GM18519 (cell line): ENCODE data around the gene ATP6V0E2.
A peak's percentile ranks its signal among the peaks of the same experiment; 100 is the strongest.
"Not testable (repeated sequence)": the region's sequence is repeated elsewhere in the genome, so short reads cannot be mapped to it uniquely, and the experiment has no call there.

Experiments used
- ATAC-seq: cut with Tn5 transposase; IDR thresholded peaks from one replicate; pipeline ENCODE4 v1.9.1; 2021; ENCODE audit warnings: mild to moderate bottlenecking, moderate library complexity; ENCODE audit not compliant: unreplicated experiment, low FRiP score

Gene ATP6V0E2

DNA sequence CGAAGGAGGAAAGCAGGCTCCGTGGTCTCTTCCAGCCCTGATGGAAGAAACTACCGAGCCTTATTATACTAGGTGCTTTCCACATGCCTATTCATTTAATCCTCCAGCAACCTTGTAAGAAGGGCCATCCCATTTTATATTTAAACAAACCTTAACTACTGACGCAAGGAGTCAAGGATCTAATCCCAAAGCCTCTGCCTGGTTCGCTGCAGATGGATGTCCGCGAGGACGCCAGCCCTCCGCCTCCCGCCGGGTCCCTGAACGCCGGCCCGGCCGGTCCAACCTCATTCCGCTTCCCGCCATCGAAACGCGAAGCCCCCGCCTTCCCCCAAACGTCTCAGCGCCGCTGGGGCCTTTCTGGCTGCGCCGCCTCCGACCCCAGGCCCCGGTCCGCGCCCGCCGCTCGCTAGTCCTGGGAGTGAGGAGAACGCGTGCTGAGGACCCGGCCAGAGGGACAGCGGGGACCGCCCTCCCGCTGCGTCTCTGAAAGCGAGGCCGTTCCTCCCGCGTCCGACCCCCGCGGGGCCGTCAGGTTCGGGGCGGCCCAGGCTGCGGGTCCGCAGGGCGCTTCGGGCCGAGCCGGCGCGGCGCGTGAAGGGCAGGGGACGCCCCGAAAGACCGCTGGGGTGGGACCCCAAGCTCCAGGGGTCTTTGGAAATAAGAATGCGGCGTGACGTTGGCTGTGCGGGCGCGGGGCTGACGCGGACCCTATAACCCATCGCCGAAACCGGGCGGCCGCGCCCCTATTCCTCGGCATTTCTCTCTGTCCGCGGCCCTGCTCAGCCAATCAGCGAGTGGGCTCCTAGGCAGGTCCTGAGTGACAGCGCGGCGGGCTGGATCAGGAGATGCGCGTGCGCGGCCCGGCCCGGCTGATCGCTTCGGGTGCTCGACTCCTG, at the start of gene ATP6V0E2:
TSS of gene ATP6V0E2 (plus strand) at position 896 of the 896 bp plus-strand sequence. CDS start 97 bp downstream, outside the sequence.
- peak; percentile 75 for ATAC-seq

DNA sequence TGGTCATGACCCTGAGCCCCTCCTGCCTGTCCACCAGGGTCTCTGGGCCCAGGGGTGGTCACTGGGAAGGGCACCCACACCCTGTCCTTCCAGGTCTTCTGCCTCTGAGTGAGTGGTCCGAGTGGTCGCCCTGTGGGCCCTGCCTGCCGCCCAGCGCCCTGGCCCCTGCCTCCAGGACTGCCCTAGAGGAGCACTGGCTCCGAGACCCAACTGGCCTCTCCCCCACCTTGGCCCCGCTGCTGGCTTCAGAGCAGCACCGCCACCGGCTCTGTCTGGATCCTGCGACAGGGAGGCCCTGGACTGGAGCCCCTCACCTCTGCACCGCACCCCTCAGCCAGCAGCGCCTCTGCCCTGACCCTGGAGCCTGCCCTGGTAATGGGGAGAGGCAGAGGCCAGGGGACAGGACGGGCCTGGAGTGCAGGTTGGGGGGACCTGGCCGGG, 49.4 kb upstream of the ATP6V0E2 start:
- no peak for ATAC-seq

DNA sequence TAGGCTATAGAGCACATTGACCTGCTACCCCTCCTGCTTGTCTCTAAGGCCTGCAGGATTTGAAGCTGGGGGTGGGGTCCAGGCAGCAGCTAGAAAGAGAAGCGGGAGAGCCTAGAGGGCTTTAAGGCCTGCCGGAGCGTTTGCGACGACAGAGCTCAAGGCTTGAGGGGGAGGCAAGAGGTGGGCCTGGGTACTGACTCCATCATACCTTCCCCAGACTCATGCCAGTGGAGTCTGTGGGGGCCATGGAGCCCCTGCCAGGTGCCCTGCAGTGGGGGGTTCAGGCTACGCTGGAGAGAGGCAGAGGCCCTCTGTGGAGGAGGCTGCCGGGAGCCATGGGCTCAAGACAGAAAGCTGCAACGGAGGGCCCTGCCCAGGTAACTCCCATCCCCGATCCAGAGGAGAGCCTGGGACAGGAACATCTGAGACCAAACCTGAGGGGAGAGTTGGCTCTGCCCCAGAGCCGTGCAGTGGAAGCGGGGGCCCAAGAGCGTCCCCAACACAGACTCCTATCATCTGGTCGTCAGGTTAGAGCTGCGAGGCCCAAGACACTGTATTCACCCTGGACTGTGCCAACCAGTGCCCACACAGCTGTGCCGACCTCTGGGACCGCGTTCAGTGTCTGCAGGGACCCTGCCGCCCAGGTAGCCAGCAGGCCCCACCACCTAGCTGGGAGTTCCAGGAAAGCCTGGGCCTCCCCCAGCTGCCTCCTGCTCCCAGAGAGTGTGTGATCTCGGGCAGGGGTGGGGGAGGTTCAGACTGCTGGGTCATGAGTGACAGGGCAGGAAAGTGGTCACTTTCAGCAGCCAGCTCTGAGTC, 48.8 kb upstream of the ATP6V0E2 start:
- no peak for ATAC-seq

DNA sequence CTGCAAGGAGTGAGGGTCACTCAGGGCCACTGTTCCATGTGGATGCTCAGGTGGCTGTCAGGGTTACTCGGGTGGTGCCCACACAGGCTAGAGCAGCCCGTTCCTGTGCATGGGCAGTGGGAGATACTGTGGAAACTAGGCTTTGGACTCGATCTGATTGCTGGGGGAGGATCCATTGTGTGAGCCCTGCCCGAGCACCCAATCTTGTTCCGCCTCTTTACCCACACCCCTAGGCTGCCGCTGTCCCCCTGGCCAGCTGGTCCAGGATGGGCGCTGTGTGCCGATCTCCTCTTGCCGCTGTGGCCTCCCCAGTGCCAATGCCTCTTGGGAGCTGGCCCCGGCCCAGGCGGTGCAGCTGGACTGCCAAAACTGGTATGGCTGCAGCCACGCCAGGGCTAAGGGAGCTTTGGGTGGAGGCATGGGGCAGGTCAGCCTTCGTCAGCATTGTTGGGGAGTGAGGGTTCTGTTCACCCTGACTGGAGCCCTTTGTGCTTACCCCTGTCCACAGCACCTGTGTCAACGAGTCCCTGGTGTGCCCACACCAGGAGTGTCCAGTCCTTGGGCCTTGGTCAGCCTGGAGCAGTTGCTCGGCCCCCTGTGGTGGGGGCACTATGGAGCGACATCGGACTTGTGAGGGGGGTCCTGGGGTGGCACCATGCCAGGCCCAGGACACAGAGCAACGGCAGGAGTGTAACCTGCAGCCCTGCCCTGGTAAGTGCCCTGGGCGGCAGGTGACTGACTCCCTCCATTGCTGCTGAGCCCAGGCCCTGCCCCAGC, 48.0 kb upstream of the ATP6V0E2 start:
- no peak for ATAC-seq

DNA sequence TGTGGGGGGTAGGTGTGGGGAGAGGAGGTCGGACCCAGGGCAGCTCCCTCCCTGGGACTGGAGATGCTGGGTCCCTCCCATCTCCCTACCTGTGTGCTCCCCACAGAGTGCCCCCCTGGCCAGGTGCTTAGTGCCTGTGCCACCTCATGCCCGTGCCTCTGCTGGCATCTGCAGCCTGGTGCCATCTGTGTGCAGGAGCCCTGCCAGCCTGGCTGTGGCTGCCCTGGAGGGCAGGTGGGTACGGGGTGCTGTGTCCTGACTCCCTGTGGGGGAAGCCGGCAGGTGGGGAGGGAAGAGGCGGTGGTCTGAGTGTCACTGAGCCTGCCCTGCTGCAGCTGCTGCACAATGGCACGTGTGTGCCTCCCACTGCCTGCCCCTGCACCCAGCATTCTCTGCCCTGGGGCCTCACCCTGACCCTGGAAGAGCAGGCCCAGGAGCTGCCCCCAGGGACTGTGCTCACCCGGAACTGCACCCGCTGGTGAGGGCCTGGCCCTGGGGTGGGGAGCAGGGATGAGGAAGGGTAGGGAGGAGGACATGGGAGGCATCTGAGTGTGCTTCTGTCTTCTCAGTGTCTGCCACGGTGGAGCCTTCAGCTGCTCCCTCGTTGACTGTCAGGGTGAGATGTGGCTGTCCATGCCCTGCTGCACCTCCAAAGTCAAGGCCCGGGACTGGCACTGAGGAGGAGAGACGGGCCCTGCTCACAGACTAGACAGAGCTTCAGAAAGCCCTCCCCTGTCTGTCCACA, 47.3 kb upstream of the ATP6V0E2 start:
- no peak for ATAC-seq

DNA sequence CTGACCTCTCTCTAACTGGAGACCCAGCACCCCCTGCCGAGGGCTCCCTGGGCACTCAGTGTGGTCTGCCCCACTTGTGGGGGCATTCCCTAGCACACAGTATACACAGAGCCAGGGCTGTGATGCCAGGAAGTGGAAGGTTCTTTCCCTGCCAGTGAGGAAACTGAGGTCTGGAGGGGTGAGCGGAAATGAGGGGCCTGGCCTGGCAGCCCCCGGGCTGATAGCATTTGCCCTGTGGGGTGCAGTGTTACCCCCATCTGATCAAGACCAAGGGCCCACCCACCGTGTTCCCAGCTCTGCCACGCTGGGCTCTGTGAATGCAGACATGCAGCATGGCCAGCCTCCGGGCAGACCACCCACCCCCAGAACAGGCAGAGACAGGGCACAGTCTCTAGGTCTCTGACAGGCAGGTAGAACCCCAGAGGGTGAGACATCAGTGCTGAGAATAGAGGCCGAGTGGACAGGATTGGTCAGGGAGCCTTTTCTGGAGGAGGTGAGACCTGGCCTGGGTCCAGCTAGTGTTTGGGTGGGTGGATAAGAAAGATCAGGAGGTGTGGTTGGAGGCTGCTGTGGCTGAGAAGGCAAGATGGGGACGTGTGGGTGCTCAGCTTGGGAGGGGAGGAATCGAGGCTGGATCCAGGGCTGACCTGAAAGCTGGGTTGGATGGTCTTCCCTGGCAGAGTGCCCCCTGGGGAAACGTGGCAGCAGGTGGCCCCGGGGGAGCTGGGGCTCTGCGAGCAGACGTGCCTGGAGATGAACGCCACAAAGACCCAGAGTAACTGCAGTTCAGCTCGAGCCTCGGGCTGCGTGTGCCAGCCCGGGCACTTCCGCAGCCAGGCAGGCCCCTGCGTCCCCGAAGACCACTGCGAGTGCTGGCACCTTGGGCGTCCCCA, 46.4 kb upstream of the ATP6V0E2 start:
- ATAC-seq: no peak

DNA sequence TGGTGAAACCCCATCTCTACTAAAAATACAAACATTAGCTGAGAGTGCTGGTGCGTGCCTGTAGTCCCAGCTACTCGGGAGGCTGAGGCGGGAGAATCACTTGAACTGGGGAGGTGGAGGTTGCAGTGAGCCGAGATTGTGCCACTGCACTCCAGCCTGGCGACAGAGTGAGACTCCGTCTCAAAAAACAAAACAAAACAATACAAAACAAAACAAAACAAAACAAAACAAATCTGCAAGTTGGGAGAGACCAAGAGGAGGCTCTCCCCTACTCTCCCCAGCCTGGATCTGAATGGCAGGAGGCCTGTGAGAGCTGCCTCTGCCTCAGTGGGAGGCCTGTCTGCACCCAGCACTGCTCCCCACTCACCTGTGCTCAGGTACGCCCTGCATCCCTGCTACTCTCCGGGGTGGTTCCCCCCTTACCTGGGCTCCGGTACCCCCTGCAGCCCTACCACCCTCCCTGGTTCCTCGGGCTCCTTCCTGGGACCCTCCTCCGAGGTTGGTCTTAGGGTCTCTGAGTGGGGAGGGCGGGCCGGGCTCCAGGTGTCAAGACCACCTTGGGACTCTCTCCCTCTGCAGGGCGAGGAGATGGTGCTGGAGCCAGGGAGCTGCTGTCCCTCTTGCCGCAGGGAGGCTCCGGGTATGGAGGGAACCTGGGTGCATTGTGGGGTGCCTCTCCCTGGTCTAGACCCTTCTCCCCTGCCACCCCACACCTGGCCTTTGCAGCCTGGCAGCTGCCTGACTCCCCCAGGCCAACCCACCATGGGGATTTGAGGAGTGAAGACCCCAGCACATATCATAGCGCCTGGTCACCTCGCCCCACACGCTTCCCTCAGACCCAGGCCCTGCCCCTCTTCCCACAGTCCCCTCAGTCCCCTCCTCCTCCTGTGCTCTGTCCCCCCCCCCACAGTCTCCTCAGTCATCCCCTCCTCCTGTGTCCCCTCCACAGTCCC, 45.1 kb upstream of the ATP6V0E2 start:
- ATAC-seq: no peak

DNA sequence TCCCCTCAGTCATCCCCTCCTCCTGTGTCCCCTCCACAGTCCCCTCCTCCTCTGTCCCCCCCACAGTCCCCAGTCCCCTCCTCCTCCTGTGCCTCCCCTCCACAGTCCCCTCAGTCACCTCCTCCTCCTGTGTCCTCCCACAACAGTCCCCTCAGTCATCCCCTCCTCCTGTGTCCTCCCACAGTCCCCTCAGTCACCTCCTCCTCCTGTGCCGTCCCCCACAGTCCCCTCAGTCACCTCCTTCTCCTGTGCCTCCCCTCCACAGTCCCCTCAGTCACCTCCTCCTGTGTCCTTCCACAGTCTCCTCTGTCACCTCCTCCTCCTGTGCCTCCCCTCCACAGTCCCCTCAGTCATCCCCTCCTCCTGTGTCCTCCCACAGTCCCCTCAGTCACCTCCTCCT, 43.2 kb upstream of the ATP6V0E2 start:
- ATAC-seq: not testable (repeated sequence)

DNA sequence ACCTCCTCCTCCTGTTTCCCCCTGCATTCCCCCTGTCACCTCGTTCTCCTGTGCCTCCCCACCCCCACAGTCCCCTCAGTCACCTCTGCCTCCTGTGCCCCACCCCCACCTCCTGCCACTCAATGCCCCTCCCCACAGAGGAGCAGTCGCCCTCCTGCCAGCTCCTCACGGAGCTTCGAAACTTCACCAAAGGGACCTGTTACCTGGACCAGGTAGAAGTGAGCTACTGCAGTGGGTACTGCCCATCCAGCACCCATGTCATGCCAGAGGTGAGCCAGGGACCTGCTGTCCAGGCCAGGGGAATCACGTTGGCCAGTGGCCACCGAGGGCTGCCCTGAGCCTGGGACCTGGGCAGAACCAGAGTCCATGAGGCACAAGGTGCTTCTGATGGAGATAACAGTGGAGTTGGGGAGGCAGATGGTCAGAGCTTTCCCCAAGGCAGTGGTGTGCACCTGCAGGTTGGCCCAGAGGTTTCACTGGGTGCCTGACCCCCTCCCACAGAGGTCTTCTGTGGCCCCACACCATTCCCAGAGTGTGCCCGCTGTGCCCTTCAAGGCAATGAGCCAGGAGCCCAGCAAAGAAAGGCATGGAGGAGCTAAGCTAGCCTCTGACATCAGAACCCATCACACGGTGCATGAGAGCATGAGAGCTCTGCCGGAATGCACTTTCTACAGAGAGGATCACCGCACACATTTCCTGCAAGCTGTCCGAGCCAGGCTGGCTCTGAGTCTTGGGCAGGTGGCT, 42.6 kb upstream of the ATP6V0E2 start:
- no peak for ATAC-seq

DNA sequence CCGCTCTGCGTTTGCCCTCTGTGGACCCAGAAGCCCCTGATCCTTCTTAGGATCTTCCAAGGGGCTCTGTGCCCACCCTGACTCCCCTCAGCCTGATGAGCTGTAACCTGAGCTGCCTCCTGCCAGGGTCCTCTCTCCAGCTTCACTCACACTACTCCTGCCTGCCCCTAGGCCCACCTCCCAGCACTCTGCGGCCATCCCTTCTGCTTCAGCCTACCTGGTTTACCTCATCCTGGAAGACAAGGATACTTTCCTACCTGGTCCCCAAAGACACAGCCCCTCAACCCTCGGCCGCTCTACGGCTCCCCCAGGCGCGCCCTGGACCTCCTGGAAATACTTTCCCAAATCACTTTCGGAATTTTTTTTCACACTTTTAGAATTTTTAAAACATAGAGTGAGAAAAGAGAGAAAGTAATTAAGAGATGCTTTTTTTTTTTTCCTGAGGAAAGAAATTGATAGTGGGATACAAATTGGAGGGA, 42.0 kb upstream of the ATP6V0E2 start:
- ATAC-seq: no peak

DNA sequence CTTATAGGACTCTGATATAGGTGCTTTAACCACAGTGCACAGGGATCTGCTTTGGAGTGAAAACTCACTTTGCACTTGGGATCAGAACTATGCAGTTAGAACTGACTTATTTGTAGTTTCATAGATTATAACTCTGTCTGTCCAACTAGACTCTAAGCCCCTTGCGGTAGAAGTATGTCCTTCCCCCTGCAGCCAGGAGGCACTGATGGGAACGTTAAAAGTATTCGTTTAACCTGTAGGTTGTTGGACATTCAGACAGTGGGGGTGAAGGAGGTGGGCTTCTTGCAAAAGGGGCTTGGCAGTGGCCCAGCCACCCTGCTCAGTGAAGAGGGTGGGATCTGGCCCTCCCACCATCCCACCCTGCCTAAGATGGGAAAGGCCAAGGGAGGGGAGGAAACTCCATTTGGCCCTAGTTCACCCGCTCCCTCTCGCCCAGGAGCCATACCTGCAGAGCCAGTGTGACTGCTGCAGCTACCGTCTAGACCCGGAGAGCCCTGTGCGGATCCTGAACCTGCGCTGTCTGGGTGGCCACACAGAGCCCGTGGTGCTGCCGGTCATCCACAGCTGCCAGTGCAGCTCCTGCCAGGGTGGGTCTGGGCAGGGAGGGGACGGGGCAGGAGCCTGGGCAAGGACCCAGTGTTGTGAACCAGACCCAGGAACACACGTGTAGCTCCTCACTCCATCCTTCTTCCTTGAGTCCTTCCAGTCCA, 41.3 kb upstream of the ATP6V0E2 start:
- no peak for ATAC-seq

DNA sequence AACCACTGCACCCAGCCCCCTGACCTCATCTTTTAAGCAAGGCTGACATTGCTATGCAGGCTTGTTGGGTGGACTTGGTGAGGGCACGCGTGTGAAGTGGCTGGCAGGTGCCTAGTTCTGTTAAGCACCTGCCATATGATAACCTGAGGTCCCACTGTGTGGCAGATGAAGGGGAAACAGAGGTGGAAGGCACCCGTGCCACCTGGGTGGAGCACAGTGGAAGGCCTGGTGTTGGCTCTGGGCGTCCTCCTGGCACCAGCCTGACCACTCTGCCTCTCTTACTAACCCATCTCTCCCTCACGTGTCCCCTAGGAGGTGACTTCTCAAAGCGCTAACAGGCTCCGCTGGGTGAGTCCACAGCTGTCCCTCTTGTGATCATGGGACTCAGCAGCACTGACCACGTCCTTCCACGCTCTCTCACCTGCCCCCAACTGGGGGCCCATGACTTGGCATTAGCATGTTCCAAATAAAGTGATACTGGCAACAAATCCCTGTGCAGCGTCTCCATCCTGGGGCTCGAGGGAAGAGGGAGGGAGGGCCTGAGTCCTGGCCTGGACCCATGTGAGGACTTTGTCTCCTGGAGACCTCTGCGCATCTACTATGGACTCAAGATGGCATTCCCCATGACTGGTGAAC, 40.2 kb upstream of the ATP6V0E2 start:
- no peak for ATAC-seq

DNA sequence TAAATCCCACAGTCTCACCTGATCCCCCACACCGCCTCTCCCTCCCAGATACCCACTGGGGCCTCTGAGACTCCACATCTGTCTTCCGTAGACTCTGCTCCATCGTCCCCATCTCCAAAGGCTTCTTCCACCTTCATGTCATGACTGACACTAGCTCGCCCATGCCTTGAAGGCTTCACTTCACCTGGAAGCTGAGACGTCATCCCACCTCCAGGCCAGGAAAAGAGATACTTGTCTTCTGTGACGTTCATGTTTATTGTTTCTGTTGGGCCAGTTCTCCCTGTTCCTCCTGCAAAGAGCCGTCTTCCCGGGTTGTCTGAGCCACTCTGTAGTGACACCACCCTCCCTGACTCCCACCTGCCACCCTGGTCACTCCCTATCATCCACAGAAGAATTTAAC, 39.2 kb upstream of the ATP6V0E2 start:
- no peak for ATAC-seq

DNA sequence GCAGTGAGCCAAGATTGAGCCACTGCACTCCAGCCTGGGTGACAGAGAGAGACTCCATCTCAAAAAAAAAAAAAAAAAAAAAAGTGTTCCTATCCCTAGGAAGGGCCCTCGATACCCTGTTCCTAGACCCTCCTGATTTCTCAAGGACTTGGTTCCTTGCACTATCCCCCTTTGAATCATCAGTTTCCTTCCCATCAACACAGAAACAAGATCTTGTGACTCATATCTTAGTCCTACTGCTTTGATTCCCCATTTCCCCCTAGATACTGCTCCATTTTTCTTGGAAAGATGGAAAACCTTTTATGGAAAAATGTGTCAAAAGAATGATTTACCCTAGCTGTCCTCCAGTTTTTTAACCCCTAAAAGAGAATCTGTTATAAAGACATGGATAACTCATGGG, 37.3 kb upstream of the ATP6V0E2 start:
- ATAC-seq: no peak

DNA sequence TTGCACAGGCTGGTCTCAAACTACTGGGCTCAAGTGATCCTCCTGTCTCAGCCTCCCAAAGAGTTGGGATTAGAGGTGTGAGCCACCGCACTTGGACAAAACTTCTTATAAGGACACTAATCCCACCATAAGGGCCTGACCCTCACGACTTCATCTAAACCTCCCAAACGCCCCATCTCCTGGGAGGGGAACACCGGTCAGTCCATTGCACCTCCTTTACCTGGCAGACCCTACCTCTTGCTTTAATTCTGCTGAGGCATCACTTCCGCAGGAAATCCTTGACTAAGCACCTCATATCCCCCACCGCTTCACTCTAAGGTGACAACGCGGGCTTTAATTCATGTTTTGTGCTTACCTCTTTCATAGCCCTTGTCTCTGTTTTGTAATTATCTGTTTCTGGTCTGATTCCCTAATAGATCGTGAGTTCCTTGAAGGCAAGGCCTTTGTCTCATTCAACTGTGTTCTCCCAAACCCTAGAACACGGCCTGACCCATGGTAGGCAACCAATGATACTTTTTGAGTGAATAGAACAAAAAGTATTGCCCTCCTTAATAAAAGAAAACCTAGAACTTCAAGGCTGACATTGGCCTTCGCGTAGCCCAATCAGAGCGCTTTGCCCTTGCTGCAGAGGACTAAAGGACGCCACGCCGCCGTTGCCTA, 36.1 kb upstream of the ATP6V0E2 start:
- ATAC-seq: no peak
